Activated CD4-positive, alpha-beta T cell treated with anti-CD3 and anti-CD28 coated beads, Interleukin-10, Interleukin-2, amounts not matched to agents 100 ng/mL and 50 ng/mL, durations not matched to agents 16 hours and 8 hours (primary cell): ENCODE results near the gene PRELID3B.

Experiments
- DNase-seq: peaks from one replicate; pipeline ENCODE4 v3.0.0-alpha.2; 2020

The PRELID3B gene

DNA sequence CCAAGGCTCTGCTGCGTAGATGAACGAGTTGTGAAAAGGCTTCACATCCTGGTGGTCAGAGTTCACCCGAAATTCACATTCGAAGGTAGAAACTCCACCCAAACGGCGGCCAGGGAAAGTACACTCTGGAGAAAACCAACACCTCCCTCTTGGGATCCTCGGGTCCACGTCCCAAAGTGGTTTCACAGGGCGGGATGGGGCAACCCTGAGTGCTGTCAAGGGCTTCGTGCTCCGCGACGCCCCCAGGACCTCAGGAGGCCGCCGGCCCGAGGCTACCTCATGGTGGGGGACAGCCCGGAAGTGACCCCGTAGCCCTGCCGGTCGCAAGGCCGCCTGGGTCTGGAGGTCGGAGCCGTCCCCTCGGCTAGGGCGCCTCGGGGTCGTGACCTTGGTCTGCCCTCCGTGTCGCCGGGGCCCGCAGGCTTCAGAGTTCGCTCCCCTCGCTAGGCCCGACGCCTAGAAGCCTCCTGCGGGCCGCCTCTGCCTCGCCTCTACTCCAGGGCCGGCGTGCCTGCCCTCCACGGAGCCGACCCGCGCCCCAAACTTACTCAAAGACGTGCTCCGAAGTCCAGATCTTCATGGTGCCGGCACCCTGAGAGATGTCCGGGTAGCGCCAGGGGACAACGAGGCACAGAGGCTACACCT lies at the start of gene PRELID3B:
Gene PRELID3B (minus strand): TSS at position 636 of the 645 bp plus-strand sequence. CDS start 56 bp downstream, at position 580.
- DNase-seq = no peak

DNA sequence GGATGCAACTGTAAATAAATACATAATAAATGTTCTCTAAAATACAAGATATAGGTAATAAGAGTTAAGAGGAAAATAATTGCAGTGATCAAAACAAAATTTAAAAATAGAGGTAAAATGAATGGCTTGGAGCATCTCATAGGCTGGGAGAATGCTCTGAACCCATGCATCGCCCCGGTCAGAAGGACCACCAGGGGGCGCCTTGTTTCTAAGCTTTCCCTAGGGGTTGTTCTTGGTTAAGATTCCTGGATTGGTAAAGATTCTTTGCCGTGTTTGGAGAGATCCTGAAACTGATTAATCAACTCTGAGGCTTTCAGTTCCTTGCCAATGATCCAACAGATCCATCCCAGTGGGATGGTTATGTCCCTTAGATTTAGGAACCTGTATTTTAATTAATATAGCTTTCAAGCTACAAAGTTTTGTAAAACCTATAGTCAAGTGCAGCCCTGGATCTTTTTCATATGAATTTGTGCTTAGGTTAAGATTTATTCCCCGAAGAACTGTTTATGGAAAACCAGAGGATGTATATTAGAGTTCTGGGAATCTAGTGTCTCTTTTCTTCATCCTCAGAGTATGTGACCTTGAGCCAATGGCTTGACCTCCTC lies 45.3 kb upstream of the PRELID3B start:
- DNase-seq = peak; percentile 81

DNA sequence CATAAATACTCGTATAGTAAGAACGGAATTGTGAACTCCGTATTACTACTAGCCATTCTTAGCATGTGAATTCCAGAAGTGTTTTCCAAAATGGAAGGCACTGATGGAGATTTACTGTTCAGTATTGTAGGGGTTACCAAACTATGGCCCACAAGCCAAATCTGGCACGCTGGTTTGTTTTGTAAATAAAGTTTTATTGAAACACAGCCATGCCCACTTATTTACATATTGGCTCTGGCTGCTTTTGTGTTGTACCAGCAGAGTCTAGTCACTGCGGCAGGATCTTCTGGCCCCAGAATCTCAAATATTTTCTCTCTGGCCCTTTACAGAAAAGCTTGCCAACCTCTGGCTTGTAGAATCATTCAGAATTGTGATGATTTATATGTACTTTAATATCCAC lies 44.3 kb upstream of the PRELID3B start:
- no peak for DNase-seq

DNA sequence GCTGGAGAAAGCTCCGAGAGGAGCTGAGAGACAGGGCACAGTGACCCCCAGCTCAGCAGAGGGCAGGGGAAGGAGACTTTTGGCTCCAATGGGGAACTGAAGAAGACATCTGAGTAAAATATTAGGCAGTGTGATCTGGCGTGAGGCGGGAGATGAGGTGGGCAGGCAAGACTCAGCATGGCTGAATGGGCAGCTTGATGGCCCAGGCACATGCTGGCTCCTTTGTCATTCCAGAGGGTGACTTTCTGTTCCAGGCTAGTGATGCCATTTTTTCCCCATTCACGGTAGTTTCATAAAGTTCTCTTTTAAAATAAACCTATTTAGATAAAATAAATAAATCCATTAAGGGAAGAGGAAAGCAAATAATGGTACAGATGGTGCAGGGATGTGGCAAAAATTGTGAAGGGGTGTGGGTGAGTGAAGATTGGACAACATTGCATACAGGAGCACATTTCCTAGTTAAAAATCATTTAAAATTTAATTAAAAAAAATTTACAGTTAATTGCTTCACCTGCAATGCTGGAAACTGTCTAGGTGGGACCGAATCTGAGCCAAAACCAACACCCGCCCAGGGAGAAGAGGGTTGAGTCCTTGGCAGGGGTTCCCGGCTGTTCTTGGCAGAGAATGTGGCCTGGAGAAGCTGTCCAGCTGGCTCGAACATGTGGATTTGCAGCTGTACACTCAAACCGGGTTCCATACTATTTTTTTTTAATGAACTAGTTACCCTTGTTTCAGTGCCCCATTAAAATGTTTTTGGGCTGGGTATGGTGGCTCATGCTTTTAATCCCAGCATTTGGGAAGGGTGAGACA lies 41.7 kb upstream of the PRELID3B start:
- no peak for DNase-seq

DNA sequence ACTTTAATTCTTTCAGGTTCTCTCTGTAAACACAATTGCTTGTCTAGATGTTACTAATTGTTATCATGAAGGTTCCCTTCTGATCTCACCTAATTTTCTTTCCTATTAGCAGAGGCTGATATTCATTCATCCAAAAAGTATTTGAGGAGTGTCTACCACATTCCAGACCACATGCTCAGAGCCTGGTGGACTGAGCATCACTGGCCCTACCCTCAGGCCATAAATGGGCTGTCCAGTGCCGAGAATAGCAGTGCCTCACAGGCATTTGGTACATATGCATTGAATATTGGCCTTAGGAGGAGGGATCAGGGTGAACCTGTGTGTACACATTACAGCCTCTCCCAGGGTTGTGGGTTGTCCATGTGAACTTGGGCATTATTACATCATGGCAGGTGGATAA lies 40.4 kb upstream of the PRELID3B start:
- DNase-seq = no peak

DNA sequence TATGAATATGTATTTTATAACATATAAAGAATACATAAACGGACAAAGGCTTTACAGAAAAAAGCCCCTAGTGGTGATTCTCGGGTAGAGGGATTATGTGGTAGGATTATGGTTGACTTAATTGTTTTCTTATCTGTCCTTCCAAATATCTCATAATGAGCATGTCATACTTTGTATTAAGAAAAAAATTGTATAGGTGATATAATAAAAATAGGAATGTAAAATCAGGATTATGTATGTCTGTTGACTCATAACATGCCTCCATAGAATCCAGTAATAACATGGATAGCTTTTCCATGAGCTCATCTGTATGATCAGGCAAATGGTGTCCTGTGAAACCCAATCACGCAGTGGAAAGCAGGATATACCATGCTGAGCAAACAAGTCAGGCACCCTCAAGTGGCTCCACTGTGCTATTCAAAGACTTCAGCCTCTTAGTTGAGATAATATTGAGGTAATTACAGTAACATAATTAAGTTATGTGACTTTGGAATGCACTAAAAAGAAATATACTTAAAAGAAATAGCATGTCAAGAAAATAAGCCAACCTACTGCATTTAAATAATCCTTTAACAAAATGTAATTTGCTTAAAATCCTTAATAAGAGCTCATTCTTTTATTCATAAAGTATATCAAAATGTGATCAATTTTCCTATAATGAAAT lies 39.6 kb upstream of the PRELID3B start:
- no peak for DNase-seq

DNA sequence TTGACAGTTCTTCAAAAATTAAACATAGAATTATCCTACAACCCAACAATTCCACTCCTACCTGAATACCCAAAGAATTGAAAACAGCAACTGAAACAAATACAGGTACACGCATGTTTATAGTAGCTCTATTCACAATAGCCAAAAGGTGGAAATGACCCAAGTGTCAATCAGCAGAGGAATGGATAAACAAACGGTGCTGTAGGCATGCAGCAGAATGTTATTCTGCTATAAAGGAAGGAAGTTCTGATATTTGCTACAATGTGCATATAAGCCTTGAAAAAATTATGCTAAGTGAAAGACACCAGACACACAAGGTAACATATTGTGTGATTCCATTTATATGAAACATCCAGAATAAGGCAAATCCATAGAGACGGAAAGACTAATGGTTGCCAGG lies 38.5 kb upstream of the PRELID3B start:
- DNase-seq = no peak

DNA sequence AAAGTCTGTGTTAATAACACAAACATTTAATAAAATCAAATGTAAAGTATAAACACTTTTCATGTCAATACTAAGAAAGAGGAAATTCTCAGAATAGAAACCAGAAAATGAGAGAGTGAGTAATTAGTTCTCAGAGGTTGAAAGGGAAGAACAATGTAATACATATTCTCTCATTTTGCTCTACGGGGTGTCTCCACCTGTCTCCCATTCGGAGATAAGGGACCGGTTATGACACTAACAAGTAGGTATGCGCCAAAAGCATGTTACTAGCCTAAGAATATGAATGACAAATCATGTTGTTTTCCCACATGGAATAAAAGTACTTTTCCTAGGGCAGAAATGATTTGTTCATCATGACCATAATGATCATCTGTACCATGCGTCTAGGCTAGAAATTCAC lies 35.6 kb upstream of the PRELID3B start:
- peak; percentile 23 for DNase-seq

DNA sequence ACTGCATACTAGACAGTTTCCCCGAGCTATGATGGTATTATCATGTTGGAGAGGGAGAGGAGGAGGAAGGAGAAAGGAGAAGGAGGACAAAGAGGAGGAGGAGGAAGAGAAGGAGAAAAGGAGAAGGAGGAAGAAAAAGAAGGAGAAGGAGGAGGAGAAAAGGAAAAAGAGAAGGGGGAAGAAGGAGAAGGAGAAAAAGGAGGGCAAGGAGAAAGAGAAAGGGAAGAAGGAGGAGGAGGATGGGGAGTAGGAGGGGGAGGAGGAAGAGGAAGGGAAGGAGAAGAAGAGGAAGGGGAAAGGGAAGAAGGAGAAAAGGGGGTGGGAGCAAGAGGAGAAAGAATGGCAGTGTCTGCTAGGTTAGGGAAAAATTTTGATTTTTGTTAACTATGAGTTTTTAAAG lies 35.1 kb upstream of the PRELID3B start:
- DNase-seq = no peak

DNA sequence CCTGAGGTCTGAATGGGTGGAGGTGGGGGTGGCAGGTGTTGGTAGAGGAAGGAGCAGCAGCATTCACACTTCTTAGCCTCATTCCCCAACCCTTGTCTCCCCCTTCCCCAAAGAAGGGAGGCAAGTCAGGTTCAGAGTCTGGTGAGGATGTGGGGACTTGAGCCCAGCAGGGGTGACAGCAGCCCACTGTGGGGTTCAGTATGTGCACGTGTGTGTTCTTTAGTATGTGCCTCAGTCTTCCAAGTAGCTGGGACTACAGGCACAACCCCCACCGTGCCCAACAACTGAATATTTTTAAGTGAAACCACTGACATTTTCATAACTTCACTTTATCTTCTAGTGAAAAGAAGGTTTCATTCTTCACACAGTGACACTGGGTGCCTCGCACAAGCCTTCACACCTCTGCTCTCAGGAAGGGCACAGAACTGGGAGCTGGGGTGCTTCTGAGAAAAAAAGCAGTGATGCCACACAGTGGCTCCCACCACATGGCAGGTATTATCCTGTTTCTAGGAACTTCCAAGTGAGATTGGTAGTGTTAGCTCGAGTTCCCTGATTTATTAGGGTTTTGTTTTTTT lies 33.4 kb upstream of the PRELID3B start:
- peak; percentile 55 for DNase-seq

DNA sequence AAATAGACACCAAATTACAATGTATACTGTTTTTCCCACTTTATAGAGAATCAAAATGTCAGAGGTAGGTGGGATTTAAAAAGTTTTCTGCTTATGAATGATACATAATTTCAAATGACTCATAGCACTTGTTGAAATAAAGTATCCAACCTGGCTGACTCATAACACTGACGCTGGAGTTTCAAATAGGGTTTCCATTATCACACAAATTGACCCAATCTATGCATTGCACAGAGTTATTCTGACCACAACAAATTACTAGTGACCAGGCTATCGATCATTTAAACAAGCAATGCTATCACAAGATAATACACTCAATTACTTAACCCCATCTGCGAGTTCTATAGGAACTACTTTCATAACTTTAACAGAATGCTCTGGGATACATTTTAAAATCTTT lies 31.9 kb upstream of the PRELID3B start:
- peak; percentile 74 for DNase-seq

DNA sequence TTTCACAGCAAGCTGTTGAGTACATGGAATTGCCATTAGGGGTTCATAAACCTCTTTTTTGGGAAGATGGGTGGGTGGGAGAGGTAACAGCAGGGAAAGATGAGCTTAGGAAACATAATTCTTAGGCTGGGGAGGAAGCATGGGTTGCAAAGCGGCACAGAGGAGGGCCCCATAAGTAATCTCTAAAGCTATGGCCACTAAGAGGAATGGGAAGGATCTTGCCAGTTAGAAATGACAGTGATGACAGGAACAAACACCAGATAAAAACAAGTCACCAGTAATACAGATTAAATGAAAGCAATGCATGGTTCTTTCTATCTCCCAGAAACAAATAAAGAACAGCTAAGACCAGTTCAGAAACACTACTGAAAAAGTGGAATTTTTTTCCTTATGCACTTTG lies 31.0 kb upstream of the PRELID3B start:
- no peak for DNase-seq

DNA sequence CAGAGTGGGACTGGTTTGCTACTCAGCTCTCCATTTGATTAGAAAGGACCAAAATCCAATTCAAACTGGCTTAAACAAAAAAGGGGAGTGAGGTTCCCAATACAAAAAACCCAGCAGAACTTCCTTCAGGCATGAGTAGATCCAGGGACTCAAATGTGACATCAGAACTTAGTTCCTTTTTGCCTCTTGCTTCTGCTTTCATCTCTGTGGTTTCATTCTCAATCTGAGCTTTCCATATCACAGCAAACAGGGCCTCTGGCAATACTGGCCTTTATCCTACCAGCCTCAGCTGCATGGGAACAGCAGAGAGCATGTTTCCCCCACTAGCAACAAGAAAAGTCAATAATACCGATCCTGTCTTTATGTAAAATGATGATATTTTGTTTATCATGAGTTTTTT lies 28.6 kb upstream of the PRELID3B start:
- peak; percentile 30 for DNase-seq

DNA sequence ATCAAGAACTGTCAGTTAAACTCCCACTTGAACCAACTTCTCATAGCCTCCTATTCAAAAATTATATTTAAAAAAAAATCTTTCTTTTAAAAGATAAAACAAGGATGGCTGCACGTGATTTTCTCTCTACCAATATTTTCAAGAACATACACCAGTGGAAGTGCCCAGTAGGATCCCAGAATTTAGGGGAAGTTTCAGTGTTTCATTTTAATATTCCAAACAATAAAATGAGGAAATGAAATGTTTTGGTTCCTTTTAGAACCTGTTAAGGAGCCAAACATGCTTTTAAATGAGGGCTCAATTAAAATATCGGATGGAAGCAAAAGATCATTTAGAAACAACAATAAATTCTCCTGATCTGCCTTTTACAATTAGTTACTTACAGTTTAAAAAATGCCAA lies 26.4 kb upstream of the PRELID3B start:
- no peak for DNase-seq

DNA sequence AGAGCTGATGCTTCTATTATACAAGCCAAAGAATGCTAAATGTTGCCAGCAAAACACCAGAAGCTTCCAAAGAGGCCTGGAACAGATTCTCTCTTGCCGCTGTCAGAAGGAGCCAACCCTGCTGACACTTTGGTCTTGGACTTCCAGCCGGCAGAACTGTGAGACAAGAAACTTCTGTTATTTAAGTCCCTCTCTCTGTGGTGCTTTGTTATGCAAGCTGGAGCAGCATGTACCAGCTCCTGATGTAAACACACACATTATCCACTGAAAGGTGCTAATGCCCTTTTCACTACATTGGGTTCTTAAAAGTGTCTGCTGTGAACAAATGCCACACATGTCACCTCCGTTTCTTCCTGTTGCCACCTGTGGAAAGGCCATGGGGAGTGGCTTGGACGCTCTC lies 25.9 kb upstream of the PRELID3B start:
- DNase-seq = no peak

DNA sequence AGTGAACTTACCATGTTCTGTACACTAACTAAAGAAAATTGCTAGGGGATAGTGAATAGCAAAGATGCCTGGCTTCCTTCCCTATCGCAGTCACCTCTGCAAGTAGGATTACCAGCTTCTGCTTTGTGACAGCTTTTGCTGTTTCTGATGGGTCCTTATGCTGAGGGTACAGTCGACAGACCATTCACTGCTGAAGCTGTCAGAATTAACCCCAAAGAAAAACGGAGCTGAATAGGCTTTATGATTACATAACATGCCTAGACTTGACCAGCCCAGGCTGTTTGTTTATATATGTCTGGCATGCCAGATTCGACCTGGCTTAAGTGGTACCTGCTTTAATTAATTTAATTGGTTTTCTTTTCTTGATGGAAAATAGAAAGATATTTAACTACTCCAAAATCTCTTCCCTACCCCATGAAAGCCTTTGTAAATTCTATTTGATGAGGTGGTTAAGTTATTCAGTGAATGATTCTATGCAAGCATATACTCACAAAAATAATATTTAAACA lies 21.7 kb upstream of the PRELID3B start:
- no peak for DNase-seq

DNA sequence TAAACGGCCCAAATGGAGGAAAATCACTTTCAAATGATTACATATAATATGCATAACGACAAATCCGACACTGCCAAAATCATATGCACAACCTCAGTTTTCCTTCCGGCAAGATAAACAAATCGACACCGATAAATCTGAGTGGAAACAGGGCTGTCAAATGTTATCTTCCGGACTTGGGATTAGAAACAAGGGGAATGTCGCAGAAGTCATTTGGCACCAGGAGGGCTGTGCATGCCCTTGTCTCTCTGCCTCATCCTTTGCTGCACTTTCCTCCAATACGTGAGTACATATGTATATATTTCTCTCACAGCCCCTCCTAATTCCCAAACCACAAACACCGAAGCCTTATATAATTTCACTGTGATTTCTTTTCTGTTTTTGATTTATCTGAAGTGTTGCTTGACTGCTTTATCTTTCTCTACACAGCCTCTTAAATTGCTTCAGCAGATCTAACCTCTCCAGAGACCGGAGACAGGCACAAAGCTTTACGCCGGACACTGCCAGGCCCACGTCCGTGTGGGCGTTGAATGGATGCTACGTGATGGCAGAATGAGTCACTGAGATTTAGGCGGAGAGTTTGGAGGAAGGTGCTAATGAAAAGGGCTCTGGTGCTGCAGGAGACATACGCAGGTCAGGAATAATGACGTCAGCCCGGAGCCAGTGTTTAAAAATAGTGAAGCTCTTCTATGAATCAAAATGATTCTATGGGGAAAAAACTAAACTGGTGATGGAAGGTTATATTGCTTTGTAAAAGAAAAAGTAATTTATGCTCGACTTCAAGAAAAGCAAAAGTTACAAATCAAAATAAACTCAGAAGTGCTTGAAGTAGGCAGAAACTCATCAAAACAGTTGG lies 21.0 kb upstream of the PRELID3B start:
- DNase-seq = no peak

DNA sequence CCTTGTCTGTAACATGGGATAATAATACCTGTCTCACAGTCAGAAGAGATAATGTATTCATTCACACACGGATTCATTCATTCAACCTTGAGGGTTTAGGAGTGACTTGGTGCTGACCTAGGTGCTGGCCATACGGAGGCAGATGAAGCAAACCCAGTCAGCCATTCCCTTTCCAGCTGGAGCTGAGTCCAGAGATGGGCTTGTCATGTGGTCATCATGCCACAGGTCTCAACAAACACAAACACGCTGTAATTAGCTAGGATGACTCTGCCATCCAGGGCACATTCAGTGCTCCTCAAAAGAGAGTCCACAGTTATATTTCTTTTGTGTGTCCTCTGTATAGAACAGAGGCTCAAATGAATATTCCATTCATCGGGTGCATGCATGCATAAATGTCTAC lies 19.5 kb upstream of the PRELID3B start:
- no peak for DNase-seq

DNA sequence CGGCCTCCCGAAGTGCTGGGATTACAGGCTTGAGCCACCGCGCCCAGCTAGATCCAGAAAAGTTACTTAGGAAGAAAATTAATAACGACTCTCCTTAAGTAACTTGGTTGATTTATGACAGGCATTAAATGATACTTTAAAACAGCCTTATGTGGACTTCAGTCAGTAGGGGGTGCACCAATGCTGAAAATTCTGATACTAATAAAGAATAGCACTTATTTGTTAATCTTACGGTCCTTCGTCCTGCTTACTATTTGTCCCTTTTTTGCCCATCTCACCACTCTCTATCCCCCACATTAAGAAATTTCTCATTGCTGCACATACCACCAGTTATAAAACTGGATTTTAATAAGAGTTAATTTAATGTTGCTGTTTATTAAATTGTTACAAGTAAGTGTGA lies 12.7 kb upstream of the PRELID3B start:
- no peak for DNase-seq

DNA sequence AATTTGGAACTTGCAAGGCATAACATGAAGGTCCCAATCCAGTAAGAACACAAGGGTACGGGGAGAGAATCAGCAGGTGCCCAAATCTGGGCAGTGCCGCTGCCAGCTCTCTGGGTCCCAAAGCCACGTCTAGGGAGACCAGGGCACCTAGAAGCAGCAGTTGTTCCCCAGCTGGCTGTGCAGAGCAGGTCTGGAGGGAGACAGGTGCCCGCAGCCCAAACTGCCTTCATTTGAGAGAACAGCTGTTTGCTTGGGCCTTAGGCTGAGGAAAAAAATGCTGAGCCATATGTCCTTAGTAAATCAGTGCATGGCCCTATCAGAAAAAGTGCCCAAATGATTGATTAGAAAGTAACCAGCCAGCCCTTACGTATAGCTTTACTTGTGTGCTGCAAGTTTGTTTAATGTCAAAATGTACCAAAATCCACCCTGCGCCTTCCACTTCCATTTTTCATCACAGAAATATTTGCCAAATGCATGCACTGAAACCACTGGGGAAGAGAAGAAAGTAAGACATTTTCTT lies 9.1 kb upstream of the PRELID3B start:
- DNase-seq = no peak

DNA sequence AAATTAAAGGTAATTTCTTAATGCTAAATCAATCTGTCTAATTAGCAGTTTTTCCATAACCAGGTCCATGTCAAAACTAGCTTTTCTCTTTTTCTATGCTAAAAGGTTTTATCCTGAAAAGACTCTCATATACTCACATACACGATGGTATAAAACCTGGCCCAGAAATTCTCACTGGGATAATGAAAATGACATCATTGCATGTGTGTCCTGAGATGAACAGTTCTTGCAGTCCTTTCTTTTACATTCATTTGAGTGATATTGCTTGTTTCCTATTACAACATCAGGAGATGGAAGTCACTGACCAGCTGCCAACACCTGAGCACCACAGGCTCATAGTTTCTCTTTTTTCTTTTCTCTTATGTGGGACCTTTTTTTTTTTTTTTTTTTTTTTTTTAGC lies 7.9 kb upstream of the PRELID3B start:
- no peak for DNase-seq

DNA sequence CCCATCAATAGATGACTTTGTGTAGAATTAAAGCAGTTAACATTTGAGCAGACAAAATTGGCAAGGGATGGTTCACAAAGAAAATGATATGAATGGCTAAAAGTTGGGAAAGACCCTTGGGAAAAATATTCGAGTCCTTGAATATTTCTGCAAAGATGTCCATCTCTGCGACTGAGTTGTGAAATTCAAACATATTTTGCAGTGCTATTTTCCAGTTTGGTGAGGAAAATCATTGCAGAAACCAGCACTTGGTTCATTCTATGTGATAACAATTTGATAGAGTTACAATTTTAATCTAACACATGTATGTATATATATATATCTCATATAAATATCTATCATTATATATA lies 6.1 kb upstream of the PRELID3B start:
- no peak for DNase-seq
